HG03139 (cell line): Measurements from ENCODE around the gene RIC1.

Experiments
- ATAC-seq: cut with Tn5 transposase; IDR thresholded peaks from one replicate; pipeline ENCODE4 v1.9.1; 2021; ENCODE audit not compliant: unreplicated experiment

Gene RIC1

GRCh38 chr9:5820425-5820824 is 191.5 kb downstream of the RIC1 start:
- no peak for ATAC-seq

GRCh38 chr9:5825223-5825622 is 196.3 kb downstream of the RIC1 start:
- no peak for ATAC-seq
